ENCODE measurements around the gene PPARD.

GRCh38 chr6:35305117-35305516 lies 37.2 kb upstream of the PPARD start:
- TF ChIP-seq, protein P1, sequence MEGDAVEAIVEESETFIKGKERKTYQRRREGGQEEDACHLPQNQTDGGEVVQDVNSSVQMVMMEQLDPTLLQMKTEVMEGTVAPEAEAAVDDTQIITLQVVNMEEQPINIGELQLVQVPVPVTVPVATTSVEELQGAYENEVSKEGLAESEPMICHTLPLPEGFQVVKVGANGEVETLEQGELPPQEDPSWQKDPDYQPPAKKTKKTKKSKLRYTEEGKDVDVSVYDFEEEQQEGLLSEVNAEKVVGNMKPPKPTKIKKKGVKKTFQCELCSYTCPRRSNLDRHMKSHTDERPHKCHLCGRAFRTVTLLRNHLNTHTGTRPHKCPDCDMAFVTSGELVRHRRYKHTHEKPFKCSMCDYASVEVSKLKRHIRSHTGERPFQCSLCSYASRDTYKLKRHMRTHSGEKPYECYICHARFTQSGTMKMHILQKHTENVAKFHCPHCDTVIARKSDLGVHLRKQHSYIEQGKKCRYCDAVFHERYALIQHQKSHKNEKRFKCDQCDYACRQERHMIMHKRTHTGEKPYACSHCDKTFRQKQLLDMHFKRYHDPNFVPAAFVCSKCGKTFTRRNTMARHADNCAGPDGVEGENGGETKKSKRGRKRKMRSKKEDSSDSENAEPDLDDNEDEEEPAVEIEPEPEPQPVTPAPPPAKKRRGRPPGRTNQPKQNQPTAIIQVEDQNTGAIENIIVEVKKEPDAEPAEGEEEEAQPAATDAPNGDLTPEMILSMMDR (IDR thresholded peaks at IDR 0.05), result no peak
- TF ChIP-seq POLR2A (IDR thresholded peaks at IDR 0.05), result no peak
